GM19043 (cell line): Measurements from ENCODE around the gene SLC6A11.

ENCODE experiments used
- ATAC-seq: cut with Tn5 transposase; IDR thresholded peaks from one replicate; pipeline ENCODE4 v1.9.1; 2021; ENCODE audit warnings: low read depth; ENCODE audit not compliant: unreplicated experiment

SLC6A11 gene

DNA sequence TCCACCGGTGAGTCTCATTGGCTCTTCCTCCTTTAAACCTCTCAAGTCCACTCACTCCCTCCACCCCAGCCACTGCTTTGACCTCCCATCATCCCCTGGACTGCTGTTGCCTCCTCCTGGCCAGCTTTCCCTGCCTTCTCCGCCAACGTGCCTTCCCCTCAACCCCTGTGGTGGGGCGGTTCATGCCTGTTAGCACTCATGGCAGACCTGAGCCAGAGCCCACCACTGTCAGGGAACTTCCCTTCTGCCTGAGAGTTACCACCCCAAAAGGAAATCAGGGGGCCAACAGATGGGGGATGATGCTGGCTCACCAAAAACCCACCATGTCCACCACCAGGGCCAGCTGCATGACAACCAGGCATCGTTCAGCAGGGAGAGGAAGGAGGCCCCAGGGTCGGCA, 132.3 kb downstream of the SLC6A11 start:
- no peak for ATAC-seq

DNA sequence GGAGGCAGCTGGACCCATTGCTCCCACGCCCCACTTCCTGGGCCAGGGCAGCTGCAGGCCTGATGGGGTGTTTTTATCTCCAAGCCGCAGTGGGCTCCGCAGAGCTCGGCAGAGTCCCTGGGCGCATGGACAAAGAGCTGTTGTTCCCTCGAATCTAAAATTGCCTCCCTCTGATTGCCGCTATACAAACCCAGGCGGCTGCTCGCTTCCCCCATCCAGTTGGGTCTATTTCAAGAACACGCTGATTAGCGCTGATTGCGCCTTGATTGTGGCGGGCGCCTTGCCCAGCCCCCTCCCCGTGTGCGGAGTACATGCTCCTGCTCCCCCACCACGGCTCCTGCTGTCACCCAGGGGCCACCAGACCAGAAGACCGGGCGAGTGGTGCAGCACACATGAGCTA, 133.2 kb downstream of the SLC6A11 start:
- ATAC-seq, result no peak

DNA sequence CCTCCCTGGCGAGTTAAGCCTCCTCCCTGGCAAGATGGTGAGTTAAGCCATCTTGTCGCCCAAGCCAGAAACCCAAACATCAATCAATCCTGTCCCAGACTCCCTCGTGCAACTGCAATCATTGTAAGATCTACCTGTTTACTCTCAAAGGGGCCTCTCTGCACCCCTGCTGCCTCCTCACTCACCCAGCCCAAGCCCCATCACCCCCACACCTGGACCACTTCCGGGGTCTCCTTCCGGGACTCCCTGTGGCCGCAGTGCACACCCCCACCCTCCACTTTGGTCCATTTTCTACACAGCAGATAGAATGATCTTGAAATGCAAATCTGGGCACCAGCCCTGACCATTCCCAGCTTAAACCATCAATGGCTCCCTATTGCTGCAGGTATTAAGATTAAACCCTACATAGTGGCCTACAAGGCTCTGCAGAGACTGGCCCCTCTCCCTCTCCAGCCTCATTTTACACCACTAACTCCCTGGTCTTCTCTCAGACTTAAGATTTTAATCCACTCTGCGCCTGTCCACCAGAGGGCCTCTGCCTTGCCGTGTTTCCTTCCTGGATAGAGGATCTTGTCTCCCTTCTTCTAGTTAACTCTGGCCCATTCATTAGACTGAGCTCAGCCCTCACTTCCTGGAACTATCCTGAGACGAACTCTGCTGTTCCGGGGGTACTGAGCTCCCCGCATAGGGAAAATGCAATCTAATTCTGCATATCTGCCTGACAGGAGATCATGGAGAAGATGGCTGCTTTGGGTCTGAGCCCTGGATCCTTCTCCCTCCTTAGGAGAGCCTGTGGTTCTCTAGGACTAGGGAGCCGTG, 134.7 kb downstream of the SLC6A11 start:
- ATAC-seq, result no peak

DNA sequence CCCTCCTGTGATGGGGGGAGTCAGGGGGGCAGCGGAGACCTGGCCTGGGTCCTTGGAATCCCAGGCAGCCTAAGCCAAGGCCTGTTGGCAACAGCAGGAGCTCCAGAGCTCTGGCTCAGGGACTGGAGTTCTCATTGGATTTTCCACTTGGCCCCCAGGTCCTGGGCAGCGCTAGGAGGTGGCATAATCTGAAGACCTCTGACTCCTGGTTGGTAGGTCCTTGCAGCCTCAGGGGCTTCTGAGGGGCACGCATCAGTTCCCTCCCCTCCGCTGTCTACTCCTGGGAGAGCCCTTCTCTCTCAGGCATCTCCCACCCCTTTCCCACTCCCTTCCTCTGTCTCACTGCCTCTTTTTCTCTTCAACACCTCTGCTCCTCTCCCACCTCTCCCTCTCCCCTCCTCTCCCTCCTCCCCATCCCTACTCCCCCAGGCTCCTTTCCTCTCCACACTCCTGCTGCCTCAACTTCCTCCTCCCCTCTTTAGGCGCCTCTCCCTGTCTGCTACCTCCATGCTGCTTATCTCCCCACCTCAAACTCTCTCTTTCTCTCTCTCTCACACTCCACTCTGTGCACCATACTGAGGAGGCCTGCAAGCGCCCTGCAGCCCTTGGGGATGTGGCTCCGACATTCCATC, 135.4 kb downstream of the SLC6A11 start:
- no peak for ATAC-seq

DNA sequence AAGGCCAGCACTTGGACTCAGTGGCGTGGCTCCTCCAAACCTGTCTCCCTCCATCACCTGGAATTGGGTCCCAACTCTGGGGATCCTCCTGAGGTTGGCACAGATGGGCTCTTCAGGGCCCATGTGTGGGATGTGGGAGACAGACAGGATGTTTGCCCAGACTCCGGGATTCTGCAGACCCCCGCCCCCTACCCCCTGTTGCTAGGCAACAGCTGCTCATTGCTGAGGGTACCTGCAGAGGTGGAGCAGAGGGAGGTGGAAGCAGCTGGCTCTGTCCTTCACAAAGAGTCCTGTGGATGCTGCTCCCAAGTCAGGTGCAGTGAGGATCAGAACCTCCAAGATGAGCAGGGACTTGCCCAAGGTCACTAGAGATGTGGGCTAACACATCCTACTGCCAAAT, 136.5 kb downstream of the SLC6A11 start:
- no peak for ATAC-seq

DNA sequence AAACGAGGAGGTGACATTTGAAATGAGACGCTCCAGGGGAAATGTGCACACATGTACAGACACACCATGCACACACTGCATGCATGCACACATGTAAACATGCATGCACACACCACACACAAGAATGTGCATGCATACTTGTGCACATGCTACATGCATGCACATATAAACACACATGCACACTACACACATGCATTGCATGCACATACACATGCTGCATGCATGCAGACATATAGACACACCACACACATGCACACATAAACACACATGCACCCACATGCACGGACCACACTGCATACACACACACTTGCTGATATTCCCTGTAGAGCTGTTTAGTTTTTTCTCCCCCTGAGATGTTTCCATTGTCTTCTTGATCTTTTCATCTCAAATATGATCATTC, 138.7 kb downstream of the SLC6A11 start:
- no peak for ATAC-seq

DNA sequence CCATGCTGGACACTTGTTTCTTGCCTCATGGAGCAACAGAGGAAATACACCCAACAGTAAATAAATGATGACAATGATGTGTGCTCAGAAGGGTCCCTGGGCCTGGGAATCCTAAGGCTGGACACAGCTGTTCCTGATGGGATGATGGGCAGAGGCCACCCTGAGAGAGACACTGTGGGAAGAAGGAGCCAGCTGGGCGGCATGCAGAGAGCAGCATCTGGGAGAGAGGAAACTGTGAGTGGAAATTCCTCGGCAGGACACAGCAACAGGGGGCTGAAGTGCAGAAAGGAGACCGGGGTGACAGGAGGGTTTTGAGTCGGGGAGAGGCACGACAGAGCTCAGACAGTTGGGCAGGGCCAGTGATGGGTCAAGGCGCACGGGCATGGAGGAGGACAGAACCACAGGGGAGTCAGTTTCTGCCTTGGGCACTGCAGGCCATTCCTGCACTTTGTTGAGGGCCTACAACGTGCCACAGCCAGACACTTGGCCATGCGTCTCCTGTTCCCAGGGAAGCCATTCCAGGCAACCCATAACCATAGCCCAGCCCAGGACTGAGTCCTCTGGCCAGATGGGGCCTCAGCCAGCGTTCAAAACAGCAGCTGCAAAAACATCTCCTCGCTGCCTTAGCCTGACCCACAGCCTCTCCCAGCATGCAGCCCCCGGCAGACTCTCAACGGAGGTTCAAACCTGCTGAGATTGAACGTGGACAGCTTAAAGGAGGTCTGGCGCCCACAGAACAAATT, 139.9 kb downstream of the SLC6A11 start:
- ATAC-seq, result no peak

DNA sequence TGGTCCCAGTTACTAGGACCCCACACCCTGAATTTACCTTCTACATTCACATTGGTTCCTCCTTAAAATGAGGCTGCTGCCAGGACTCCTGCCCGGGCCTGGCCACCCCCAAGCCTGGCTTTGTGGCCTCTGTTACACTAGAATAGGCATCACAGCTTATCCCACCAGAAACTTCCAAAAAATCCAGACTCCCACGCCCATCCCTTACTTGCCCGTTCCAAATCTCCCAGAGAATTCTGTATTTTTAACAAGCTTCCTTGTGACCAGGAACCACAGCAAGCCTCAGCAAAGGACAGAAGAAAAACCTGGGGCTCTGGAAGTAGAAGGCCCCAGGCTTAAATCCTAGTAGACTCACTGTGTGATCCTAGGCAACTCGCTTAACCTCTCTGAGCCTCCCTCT, 140.5 kb downstream of the SLC6A11 start:
- ATAC-seq, result no peak

DNA sequence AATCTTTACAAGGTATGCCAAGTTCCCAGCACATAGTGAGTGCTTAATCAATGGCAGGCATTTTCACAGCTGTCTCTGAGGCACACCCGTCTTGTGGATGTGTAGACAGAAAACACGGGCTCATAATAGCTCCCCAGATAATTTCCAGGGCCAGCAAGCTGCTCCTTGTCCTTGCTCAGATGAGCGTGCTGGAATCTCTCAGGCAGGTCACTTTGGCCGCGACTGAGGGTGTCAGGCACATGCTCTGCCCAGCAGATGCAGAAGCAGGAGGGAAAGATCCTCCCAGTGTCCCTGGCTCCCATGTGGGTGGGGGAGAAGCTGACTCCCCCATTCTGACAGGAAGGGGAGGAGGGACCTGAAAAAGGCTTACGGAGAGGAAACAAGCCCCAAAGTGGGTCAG, 141.0 kb downstream of the SLC6A11 start:
- ATAC-seq, result no peak

DNA sequence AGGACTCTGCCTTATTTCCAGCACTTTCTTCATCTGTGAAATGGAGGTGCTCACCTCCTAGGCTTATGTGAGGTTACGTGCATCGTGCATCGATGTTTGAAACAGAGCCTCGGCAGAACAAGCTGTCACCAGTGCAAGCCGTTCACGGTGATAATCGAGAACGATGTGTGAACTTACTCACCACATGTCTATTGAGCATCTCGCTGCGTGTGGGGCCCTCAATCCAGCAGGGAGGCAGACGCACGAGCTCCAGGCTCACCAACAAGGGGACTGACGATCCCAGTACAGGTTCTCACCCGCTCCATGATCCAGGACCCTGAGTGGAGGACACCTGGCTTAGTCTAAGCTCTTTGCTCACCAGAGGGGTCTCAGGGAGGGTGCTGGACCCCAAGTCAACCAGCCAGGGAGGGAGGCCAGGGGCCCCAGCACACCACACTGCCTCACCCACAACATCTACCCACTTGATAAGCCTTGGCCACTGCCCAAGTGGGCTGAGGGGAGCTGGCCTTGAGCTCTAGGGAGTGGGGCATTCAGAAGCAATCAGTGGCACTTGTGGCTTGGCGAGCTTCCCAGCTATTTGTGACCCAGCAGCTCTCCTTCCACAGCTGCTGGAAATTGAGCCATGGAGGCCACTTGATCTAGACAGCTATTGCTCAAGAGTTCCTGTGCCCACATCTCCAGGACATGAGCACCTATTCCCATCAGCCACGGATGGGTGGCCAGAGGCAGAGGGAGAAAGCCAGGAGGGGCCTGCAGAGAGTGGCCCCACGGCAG, 142.1 kb downstream of the SLC6A11 start:
- no peak for ATAC-seq

DNA sequence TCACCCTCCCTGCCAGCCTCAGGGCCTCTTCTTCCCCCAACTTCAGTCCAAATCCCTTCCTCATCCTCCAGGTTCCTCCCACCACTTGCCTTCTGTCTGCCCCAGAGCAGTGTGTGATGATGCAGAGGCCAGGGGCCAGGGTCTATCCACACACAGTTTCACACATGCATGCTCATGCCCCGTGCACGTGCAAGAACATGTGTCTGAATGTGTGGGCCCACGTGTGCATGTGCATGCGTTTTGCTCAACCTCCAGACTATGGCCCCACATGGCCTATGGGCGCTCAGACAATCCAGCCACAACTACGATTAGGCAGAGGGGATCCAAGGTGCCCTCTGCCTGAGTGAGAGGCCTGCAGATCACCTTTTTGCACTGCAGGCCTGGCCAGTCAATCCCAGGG, 144.2 kb downstream of the SLC6A11 start:
- no peak for ATAC-seq

DNA sequence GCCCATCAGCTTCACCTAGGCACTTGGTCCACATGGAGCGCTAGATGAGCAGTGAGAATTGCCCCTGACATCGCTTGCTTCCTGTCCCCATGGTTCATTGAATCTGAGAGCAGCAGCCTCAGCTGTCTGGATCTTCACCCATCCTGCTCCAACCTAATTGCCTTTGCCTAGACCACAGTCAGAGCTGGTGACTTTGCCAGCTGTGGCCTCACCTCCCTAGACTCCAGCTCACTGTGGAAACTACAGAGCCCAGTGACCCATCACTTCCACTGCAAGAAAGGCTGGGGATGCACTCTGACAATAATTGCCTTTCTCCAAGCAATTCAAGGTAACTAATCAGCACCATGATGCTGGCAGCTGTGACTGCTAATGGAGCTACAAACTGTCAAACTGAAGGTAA, 145.9 kb downstream of the SLC6A11 start:
- no peak for ATAC-seq

DNA sequence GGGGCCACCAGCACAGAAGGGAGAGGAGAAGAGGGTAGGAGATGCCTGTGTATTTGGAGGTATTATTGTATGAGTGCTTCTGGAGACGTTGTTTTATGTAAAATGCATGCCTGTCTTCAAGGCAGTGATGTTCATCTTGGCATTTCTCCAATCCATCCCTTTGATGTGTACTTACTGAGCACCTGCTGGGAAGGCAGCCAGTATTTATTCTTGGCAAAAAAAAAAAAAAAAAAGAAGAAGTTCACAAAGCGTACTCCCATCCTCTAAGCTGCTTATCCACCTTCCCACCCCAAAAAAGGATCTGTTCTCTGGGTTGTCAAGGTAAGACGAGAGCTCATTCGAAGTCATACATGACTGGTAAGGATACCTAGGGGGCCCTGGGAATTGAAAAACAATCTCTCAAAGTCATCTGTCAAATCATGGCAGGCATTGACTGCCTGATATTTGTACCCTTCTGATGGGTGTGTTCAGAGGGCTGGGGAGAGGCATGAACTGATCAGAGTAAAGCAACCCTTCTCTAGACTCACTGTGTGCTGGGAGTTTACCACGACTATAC, 146.5 kb downstream of the SLC6A11 start:
- ATAC-seq, result no peak

DNA sequence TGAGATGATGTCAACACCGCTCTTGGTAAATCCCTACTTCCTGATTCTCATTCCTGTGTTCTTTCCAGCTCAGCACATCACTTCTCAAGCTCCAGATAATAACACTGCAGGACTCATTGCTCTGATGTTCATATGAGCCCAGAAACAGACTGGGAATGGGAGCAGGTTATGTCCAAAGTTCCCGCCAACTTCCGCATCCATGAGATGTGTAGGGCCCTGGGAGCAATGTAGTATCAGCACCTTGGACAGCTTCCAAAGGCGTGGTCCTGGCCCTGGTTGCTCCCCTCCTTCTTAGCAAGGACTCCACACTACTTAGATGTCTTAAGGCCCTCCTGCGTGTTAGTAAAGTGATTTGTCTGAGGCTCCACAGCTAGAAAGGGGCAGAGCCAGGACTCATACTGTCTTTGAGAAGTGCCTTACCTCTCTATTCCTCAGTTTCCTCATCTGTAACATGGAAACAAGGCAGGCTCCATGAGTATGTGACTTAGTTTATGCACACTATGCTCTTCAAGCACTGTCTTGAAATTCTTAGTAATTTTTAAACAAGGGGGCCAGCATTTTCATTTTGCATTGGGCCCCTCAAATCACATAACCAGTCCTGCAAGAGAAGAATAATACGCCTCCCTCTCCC, 148.6 kb downstream of the SLC6A11 start:
- no peak for ATAC-seq

DNA sequence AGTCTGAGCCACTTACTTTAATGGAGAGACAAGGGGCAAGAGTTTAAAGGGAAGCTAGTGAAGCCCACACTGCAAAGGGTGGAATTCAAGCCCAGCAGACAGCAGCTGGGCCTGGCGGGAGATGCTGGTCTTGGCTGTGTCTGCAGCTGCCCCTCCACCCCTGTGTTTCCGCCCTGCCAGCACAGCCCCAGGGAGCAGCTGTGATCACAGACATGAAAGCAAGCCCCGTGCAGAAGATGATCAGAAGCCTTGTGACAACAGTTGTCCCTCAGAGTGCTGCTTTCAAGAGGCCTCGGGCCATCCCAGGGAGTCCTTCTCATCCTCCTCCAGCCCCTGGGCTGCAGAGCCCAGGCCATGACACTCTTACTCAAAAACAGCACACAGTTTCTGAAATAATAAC, 152.4 kb downstream of the SLC6A11 start:
- ATAC-seq, result no peak

DNA sequence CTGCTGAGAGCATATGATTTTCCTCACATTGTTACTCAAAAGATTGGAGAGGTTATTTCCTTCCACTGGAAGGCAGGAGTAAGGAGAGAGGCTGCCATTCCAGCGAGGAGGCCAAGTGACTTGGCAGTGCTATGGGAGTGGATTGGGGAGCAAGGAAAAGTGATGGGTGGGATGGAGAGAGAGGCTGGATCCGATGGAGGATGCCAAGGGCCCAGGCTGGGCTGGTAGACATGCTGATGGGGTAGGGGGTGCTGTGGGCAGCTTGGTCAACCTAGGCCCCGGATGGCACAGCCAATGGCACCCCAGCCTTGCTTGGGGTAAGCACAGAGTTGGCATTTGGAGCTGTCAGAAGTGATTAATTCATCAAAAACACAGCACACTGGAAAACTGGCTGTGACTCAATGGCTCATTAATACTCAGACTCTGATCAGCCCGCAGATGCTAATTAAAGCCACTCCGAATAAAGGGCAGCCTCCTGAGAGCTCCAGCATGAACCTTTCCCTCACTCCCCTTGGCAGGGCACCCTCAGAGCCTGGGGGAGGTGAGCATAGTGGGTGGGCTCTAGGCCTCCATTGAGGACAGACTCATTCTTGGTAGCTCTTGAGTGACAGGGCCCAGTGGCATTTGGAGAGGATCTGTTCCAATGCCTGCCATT, 154.4 kb downstream of the SLC6A11 start:
- ATAC-seq, result no peak

DNA sequence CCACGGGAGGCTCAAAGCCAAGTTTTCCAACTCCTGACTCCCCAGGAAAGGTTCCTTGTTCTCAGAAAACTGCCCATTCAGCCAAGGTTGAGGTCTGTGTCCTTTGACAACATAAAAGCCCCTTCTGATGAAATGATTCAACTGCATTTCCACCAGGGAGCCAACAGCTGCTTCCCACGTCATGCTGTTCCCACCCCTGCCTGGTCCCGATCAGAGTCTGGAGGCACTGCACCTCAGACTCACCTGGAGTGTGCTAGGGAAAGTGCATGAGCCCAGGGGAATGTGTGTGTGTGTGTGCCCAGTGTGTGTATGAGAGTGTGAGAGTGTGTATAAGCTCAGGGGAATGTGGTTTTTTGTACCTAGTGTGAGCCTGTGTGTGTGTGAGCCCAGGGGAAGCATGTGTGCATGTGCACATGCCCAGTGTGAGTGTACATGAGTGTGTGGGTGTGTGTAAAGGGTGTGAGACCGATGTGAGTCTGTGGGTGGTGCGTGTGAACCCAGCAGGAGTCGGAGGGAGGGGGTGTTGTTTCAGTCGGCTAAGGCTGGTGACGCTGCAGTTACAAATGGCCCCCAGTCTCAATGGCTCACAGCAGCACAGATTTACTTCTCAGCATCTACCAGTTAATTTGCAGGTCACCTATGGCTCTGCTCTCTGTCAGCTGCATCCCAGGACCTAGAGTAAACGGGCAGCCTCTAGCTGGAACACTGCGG, 156.2 kb downstream of the SLC6A11 start:
- ATAC-seq, result no peak

DNA sequence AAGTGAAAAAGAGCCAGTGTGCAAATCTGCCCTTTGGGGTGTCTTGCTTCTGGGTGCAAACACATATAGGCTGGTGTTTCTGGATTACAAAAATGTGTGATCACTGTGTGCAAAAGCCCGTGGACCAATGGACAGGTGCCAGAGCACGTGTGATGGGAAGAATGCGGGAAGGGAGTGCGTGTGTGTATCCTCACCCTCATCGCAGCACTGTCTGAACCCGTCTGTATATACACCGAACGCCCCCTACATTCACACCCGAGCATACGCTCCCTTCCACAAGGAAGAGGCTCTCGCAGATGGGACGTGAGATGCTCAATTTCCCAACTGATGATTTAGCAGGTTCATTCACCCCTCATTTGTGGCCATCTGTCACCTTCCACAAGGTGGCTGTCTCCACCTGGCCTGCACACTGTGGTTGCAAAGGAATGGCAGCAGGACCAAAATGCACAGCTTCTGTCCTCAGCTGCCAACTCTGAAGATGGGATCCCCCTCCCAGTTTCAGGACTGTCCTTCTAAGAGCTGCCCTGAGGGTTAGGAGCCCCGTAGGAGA, 157.1 kb downstream of the SLC6A11 start:
- no peak for ATAC-seq

DNA sequence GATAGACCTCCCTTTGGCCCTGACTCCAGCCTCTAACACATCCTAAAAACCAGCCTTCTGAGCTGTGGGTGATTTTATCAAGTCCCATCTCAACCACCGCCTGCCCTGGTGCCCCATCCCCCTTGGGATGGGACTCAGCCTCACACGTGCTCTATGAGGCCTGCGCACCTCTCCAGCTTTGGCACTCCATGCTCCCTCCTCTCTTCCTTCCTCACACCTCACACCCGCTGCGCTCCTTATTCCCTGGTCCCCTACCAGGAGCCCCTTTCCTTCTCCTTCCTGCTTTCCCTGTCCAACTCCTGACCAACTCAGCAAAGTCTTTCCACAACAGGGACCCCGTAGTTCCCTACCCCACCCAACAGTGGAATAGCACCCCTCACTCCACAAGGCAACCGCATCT, 158.1 kb downstream of the SLC6A11 start:
- ATAC-seq, result no peak
